OCI-LY7 (cell line): Measurements from ENCODE around the gene PHEX. TPM values are rescaled to one million over a fixed set of nuclear protein-coding genes. Genes with fewer than 3 reads are reported as not detected.

Source experiments
- BruUV-seq: library from RNA; stranded (reverse); fragments of 400-500 nt; replicated peaks from 2 replicates; lab custom pipeline; 2021; lab: Mats Ljungman, UMichigan
- CTCF ChIA-PET: fragments of 300-600 bp; sonication (Branson Sonifier 250); formaldehyde crosslinking; loops from one replicate; lab custom pipeline; 2022; ENCODE audit warnings: antibody characterized with exemption; ENCODE audit not compliant: unreplicated experiment; lab: Charles Lee
- POLR2A ChIA-PET: fragments of 300-600 bp; sonication (Branson Sonifier 250); formaldehyde crosslinking; loops from one replicate; lab custom pipeline; 2022; ENCODE audit warnings: antibody characterized with exemption; lab: Charles Lee
- DNase-seq: peaks from one replicate; pipeline ENCODE4 v3.0.0-alpha.2; 2015; ENCODE audit warnings: low spot score
- H2AFZ ChIP-seq: fragments of 200-600 bp; sonication (generic), shearing (Covaris generic); 2 replicates; pipeline ENCODE4 v1.6.1; 2014; ENCODE audit warnings: mild to moderate bottlenecking, antibody characterized with exemption, low read length, moderate library complexity
- H3K27ac ChIP-seq: fragments of 200-600 bp; sonication (generic); 2 replicates; pipeline ENCODE4 v1.5.1; 2014; ENCODE audit warnings: mixed run types, low read depth, mild to moderate bottlenecking, moderate library complexity, low read length, inconsistent platforms; ENCODE audit not compliant: poor library complexity, severe bottlenecking
- H3K36me3 ChIP-seq: fragments of 200-600 bp; sonication (generic); 2 replicates; pipeline ENCODE4 v1.6.1; 2014; ENCODE audit warnings: mild to moderate bottlenecking, antibody characterized with exemption, low read length, moderate library complexity, mixed read lengths; ENCODE audit not compliant: insufficient read depth
- H3K4me1 ChIP-seq: fragments of 200-600 bp; sonication (generic); 2 replicates; pipeline ENCODE4 v1.5.1; 2014; ENCODE audit warnings: mild to moderate bottlenecking, low read length; ENCODE audit not compliant: insufficient read depth, poor library complexity, severe bottlenecking
- H3K4me2 ChIP-seq: fragments of 200-600 bp; sonication (generic); 2 replicates; pipeline ENCODE4 v1.6.1; 2014; ENCODE audit warnings: mild to moderate bottlenecking, low read length
- H3K4me3 ChIP-seq: fragments of 200-600 bp; sonication (generic); 2 replicates; pipeline ENCODE4 v1.5.1; 2014; ENCODE audit warnings: mild to moderate bottlenecking, low read depth, low read length; ENCODE audit not compliant: poor library complexity, severe bottlenecking
- H3K79me2 ChIP-seq: fragments of 200-600 bp; sonication (generic); 2 replicates; pipeline ENCODE4 v1.6.1; 2016; ENCODE audit warnings: low read depth, mild to moderate bottlenecking, low read length, moderate library complexity, mixed read lengths; ENCODE audit not compliant: insufficient read depth
- H3K9me2 ChIP-seq: fragments of 200-600 bp; sonication (generic); 2 replicates; pipeline ENCODE4 v1.6.1; 2016; ENCODE audit warnings: mild to moderate bottlenecking, low read length, mixed read lengths; ENCODE audit not compliant: insufficient read depth
- H3K9me3 ChIP-seq: fragments of 200-600 bp; sonication (generic); 2 replicates; pipeline ENCODE4 v1.6.1; 2014; ENCODE audit warnings: mild to moderate bottlenecking, mixed run types, low read length, mixed read lengths
- H4K20me1 ChIP-seq: fragments of 200-600 bp; sonication (generic); 2 replicates; pipeline ENCODE4 v1.6.1; 2014; ENCODE audit warnings: mild to moderate bottlenecking, antibody characterized with exemption, low read length, moderate library complexity, mixed read lengths; ENCODE audit not compliant: insufficient read depth
- EZH2phosphoT487 ChIP-seq: fragments of 200-600 bp; sonication (generic); IDR thresholded peaks from 2 replicates; pipeline ENCODE4 v1.6.1; 2018; ENCODE audit warnings: low read depth, borderline replicate concordance, mild to moderate bottlenecking, mixed run types, antibody characterized with exemption, low read length, moderate library complexity, mixed read lengths
- intact Hi-C: fragments of 100-400 bp; cut with micrococcal nuclease; formaldehyde crosslinking; loops from one replicate; pipeline ENCODE4 v1.10.0; 2022; ENCODE audit not compliant: unreplicated experiment
- total RNA-seq, 2 experiments: library from RNA; depleted of rRNA in 1 of 2; stranded (reverse); fragments of >200 nt in 1 of 2; shearing (Covaris generic) in 1 of 2; gene quantifications; 2 replicates each; pipeline ENCODE4 v1.2.3, GENCODE V29; 2014 to 2022
- TF ChIP-seq, protein P1 (sequence below): fragments of 200-600 bp; sonication (generic); conservative IDR thresholded peaks from 2 replicates; pipeline ENCODE4 v1.5.1; 2014; ENCODE audit warnings: mild to moderate bottlenecking, antibody characterized with exemption, low read length, moderate library complexity, mixed read lengths

Gene PHEX
- total RNA-seq, 2 experiments from 2014 or later, result 0.09 TPM; not detected in 1

DNA sequence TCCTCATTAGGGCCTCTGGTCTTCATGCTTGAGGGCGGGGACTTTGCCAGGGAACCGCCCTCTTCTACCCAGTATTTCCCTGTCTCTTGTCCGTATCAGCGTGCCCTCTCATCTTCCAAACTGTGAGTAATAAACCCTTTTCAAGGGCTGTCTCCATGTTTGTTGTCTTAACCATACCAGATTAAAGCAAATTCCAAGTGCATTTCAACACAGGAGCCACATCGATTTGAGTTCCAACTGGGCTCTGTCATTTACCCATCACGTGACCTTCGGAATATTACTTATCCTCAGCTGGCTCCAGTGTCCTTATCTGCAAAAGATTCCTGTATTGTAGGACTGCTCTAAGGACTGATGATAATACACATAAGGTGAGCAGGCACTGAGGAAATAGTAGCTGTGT lies 6.4 kb upstream of the PHEX start:
- POLR2A ChIA-PET, result no interaction called here

DNA sequence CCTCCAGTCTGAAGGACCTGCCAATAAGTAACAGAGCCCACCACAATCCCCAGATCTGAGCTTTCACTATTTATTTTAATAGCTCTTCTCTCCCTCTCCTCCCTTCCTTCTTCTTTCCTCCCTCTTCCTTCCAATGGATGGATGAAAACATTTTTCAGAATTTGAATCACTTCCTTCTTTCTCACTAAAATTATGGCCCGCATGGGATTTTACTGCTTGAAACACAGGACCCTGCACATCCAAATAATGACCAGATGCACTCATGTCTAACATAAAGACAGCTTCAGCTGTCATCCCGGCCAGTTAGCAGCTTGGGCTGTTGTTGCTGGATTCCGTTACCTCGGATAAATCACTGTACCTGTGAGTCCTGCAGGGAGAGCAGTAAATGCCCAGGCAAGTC lies 5.4 kb upstream of the PHEX start:
- H3K79me2 ChIP-seq, result no peaks in the 10 kb centered on the region
- H3K27ac ChIP-seq, result no peak overlapping the region
- H3K9me3 ChIP-seq, result no peaks in the 10 kb centered on the region
- no peak overlapping the region for H2AFZ ChIP-seq
- no peaks in the 10 kb centered on the region for H3K36me3 ChIP-seq
- no peaks in the 10 kb centered on the region for H4K20me1 ChIP-seq
- no peak overlapping the region for H3K4me2 ChIP-seq
- ChIA-PET POLR2A (no interaction called here), CTCF (no interaction called here)
- no peak overlapping the region for H3K4me3 ChIP-seq
- BruUV-seq, result no TSS peak
- no peak for DNase-seq
- intact Hi-C loops, result no loop called here
- no peak for TF ChIP-seq EZH2phosphoT487
- TF ChIP-seq, protein P1, sequence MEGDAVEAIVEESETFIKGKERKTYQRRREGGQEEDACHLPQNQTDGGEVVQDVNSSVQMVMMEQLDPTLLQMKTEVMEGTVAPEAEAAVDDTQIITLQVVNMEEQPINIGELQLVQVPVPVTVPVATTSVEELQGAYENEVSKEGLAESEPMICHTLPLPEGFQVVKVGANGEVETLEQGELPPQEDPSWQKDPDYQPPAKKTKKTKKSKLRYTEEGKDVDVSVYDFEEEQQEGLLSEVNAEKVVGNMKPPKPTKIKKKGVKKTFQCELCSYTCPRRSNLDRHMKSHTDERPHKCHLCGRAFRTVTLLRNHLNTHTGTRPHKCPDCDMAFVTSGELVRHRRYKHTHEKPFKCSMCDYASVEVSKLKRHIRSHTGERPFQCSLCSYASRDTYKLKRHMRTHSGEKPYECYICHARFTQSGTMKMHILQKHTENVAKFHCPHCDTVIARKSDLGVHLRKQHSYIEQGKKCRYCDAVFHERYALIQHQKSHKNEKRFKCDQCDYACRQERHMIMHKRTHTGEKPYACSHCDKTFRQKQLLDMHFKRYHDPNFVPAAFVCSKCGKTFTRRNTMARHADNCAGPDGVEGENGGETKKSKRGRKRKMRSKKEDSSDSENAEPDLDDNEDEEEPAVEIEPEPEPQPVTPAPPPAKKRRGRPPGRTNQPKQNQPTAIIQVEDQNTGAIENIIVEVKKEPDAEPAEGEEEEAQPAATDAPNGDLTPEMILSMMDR, result no peak
- H3K9me2 ChIP-seq, result no peaks in the 10 kb centered on the region
- no peaks in the 10 kb centered on the region for H3K4me1 ChIP-seq

More for the DNA sequence above, 6.4 kb upstream of the PHEX start:
- H2AFZ ChIP-seq, result no peak overlapping the region
- no peak for DNase-seq
- CTCF ChIA-PET, result no interaction called here
- intact Hi-C loops, result no loop called here
- no peak overlapping the region for H3K4me3 ChIP-seq
- no peaks in the 10 kb centered on the region for H3K4me1 ChIP-seq
- TF ChIP-seq, protein P1, result no peak
- no peak for TF ChIP-seq EZH2phosphoT487
- no peaks in the 10 kb centered on the region for H3K36me3 ChIP-seq
- H4K20me1 ChIP-seq, result no peaks in the 10 kb centered on the region
- H3K27ac ChIP-seq, result no peak overlapping the region
- no TSS peak for BruUV-seq
- H3K79me2 ChIP-seq, result no peaks in the 10 kb centered on the region
- H3K4me2 ChIP-seq, result no peak overlapping the region
- H3K9me3 ChIP-seq, result no peaks in the 10 kb centered on the region
- H3K9me2 ChIP-seq, result no peaks in the 10 kb centered on the region

DNA sequence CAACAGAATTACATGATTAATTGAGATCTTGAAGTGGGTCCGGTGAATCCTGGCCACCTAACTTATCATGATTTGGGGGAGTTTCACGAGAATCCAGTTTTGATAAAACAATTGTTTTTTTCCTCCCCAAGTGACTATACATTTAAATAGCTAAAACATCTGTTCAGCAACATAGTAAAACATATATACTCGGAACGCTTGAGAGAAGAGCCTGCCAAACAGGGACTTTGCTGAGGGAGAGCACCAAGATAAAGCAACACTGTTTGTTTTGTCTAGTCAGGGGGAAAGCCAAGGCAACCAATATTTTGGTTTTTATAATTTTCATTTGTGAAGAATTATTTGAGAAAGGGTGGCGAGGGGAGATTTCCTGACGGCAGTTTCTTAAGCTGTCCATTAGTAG lies 381 bp downstream of the PHEX start:
- Histone ChIP-seq H3K4me1 (no peaks in the 10 kb centered on the region), H3K9me3 (no peaks in the 10 kb centered on the region), H3K4me2 (no peak overlapping the region), H3K9me2 (no peaks in the 10 kb centered on the region), H3K4me3 (no peak overlapping the region), H3K36me3 (no peaks in the 10 kb centered on the region), H3K79me2 (no peaks in the 10 kb centered on the region), H3K27ac (no peak overlapping the region), H4K20me1 (no peaks in the 10 kb centered on the region), H2AFZ (no peak overlapping the region)
- TF ChIP-seq, protein P1, result no peak
- TF ChIP-seq EZH2phosphoT487, result no peak
- ChIA-PET POLR2A (no interaction called here), CTCF (no interaction called here)
- intact Hi-C loops, result no loop called here
- DNase-seq, result no peak
- no TSS peak for BruUV-seq
